IMR-90 (cell line): ENCODE data around the gene ATF4.

ENCODE experiments used
- RCOR1 ChIP-seq: IDR thresholded peaks from 2 replicates; pipeline ENCODE4 v1.6.1; 2012; ENCODE audit warnings: mild to moderate bottlenecking, low read length, improper control_type of control experiment; ENCODE audit not compliant: insufficient replicate concordance
- TF ChIP-seq, protein P1 (sequence below): conservative IDR thresholded peaks from 2 replicates; pipeline ENCODE4 v1.5.1; 2012; ENCODE audit warnings: mild to moderate bottlenecking, low read depth, low read length, improper control_type of control experiment

DNA sequence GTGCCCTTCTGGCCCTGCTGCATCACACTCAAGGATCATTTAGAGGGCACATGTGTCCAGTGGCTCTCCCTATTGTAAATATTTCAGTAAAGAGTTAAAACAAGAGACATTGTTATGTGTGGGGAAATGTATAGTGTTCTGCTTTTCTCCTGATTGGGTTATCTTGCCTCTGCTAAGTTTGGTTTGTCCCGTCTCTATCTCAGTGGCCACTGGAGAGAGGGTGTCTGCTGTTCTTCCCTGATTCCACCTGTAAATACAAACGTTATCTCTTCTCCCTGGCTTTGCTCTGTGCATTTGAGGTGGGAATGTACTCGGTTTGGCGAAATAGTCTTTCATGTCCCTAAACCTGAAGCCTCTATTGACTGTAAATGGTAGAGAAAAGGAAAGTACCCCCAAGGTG lies 12.0 kb upstream of the ATF4 start:
- TF ChIP-seq, protein P1, sequence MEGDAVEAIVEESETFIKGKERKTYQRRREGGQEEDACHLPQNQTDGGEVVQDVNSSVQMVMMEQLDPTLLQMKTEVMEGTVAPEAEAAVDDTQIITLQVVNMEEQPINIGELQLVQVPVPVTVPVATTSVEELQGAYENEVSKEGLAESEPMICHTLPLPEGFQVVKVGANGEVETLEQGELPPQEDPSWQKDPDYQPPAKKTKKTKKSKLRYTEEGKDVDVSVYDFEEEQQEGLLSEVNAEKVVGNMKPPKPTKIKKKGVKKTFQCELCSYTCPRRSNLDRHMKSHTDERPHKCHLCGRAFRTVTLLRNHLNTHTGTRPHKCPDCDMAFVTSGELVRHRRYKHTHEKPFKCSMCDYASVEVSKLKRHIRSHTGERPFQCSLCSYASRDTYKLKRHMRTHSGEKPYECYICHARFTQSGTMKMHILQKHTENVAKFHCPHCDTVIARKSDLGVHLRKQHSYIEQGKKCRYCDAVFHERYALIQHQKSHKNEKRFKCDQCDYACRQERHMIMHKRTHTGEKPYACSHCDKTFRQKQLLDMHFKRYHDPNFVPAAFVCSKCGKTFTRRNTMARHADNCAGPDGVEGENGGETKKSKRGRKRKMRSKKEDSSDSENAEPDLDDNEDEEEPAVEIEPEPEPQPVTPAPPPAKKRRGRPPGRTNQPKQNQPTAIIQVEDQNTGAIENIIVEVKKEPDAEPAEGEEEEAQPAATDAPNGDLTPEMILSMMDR = no peak
- no peak for TF ChIP-seq RCOR1
